Amniotic epithelial cell (primary cell): ENCODE data around the gene ANTXR2.
"Not testable (repeated sequence)": the region's sequence is repeated elsewhere in the genome, so short reads cannot be mapped to it uniquely, and the experiment has no call there.

Experiments used
- DNase-seq: peaks from one replicate; pipeline ENCODE4 v3.0.0-alpha.2; 2010; ENCODE audit warnings: low read depth

ANTXR2 gene

DNA sequence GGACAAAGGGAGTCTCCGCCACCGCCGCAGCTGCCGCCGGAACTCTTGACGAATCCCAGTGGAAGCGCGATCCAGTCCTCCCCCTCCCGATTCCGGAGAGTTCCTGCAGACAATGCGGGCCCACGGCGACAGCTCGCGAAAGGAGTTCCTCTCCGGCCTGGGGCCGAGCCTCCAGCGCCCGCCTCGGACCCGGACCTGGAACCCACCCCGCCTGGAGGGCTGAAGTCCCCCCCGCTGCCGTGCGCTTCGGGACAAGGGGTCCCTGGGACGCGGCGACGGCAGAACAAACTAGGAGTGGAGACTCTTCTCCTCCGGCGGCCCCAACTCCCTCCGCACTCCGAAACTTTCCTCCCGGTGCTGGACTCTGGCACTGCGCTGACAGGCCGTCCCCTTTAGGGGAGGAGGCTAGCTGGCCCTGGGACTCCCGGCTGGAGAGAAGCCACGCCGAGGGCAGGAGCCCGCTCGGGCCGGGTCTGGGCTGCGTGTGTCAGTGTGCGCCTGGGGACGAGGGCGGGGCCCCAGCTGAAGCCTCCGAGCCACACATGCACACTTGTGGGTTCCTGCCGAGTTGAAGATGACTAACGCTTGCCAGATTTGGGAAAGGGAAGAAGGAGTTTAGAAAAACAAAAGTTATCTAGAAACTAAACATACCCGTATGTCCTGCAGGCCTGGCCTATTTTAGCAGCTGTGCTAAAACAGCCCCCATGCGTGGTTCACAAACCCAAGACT is at the start of gene ANTXR2:
TSS of gene ANTXR2 (minus strand) at position 486 of the 729 bp plus-strand sequence. CDS start 669 bp downstream, outside the sequence.
- DNase-seq, result peak; percentile 81

DNA sequence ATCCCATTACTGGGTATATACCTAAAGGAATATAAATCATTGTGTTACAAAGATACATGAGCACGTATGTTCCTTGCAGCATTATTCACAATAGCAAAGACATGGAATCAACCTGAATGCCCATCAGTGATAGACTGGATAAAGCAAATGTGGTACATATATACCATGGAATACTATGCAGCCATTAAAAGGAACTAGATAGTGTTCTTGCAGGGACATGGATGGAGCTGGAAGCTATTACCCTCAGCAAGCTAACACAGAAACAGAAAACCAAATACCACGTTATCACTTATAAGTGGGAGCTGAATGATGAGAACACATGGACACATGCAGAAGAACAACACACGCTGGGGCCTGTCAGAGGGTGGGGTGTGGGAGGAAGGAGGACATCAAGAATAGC is 48.8 kb upstream of the ANTXR2 start:
- not testable (repeated sequence) for DNase-seq

DNA sequence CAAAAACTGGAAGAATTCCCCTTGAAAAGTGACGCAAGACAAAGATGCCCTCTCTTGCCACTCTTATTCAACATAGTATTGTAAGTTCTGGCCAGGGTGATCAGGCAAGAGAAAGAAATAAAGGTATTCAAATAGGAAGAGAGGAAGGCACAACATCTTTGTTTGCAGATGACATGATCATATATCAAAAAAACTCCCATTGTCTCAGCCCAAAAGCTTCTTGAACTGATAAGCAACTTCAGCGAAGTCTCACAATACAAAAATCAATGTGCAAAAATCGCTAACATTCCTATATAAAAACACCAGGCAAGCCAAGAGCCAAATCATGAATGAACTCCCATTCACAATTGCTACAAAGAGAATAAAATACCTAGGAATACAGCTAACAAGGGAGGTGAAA is 46.6 kb upstream of the ANTXR2 start:
- not testable (repeated sequence) for DNase-seq

DNA sequence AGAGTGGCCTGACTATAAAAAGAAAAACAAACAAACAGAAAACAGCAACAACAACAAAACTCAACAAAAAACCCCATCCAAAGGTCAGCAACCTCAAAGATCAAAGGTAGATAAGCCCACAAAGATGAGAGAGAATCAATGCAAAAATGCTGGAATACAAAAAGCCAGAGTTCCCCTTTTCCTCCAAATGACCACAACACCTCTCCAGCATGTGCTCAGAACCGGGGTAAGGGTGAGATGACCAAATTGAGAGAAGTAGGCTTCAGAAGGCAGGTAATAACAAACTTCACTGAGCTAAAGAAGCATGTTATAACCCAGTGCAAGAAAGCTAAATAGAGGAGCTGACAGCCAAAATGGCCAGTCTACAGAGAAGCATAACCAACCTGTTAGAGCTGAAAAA is 43.5 kb upstream of the ANTXR2 start:
- DNase-seq, result no peak

DNA sequence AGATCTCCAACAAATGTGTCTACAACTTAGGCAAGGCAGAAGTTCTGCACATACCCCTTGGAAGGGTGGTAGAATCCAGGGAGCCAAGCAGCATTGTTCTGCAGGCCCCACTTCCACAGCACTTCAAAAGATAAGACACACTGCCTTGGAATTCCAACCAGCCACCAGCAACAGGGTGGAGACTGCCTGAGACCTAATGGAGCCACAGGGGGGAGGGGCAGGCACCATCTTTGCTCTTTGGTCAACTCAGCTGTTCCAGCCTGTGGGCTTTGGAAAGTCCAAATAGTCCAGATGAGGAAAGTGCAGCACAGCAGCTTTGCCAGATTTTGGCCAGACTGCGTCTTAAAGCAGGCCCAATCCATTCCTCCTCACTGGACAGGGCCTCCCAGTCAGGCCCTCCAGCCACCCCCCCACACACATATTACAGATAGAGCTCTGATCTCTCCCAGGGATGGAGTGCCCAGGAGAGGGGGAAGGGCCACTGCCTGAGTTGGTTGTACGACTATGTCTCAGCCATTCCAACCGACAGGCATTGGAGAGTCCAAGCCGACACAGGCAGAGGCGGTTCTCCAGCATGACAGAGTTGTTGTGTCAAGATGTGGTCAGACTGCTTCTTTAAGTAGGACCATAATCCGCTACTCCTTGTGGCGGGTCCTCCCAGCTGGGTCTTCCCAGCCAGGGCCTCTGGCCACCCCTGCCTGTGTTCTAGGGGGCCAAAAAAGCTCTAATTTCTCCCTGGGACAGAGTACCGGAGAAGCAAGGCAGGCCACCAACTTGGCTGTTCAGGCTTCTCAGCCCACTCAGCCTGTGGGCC is 42.5 kb upstream of the ANTXR2 start:
- DNase-seq, result no peak

DNA sequence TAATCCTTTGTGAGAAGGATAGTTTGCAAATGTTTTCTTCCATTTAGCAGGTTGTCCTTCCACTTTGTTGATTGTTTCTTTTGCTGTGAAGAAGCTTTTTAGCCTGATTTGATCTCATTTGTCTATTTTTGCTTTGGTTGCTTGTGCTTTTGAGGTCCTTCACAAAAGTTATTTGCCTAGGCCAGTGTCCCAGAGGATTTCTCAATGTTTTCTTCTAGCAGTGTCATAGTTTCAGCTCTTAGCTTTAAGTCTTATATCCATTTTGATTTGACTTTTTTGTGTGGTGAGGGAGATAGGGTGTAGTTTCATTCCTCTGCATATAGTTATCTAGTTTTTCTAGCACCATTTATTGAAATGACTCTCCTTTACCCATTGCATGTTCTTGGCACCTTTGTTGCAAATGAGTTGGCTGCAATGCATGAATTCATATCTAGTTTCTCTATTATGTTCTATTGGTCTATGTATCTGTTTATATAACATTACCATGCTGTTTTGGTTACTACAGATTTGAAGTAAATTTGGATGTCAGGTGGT is 41.8 kb upstream of the ANTXR2 start:
- no peak for DNase-seq

DNA sequence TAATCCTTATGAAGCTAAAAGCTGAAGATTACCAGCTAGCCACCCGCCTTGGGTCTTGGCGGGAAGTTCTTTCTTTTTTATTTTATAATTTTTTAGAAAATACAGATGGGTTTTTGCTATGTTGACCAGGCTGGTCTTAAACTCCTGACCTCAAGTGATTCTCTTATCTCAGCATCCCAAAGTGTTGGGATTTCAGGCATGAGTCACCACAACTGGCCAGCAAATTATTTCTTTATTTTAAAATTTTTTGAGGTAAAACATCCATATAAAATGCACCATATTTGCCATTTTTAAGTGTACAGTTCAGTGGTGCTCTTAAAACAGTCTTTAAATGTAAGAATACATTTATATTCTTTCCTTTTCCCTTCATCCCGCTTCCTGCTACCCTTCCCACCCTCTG is 40.6 kb upstream of the ANTXR2 start:
- DNase-seq, result no peak

DNA sequence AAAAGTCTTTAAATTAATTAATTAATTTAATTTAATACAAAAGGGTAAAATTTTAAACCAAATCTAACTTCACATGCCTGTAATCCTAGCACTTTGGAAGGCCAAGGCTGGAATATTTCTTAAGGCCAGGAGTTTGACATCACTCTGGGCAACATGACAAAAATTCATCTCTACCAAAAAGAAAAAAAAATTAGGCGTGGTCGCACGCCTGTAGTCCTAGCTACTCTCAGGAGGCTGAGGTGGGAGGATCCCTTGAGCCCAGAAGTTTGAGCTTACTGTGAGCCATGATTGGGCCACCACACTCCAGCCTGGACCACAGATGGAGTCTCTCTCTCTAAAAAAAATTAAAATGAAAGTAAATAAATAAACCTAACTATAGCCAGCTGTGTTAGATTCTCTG is 39.2 kb upstream of the ANTXR2 start:
- DNase-seq, result no peak

DNA sequence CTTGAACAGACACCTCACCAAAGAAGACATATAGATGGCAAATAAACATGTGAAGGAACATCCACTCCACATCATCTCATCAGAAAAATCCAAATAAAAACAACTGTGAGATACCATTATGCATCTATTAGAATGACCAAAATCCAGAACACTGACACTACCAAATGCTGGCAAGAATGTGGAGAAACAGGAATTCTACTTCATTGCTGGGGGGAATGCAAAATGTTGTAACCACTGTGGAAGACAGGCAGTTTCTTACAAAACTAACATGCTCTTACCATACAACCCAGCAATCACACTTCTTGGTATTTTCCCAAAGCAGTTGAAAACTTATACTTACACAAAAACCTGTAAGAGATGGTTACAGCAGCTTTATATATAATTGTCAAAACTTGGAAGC is 38.2 kb upstream of the ANTXR2 start:
- DNase-seq, result no peak

DNA sequence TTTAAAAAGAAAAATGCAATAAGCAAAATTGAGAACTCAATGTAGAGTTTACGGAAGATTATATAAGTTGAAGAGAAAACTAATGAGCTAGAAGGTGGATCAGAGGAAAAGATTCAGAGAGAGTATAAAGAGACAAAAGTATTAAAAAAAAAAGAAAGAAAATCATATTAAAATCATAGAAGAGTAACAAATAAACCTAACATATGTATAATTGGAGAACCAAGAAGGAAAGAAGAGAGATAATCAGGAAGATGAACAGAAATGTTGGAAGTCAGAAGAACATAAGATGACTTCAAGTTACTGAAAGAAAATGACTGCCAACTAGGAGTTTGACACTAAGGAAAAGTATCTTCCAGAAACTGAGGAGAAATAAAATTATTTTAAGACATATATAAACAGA is 34.3 kb upstream of the ANTXR2 start:
- DNase-seq, result no peak

DNA sequence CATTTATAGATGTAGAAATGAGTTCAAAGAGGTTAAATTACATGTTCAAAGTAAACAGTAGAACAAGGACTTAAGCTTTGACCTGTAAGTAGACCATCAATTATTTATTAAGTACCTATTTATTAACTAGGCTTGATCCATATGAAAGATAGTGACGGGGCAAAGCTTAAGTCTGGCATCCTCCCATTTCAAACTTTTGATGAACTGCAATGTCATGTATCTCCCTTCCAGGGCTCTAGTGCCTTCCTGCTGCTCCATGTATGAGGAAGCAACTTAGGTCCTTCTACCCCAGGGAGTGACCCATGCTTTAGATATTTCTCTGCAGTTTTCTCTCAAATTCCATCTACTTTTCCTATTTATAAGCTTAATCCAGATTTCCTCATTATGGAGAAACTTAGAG is 31.9 kb upstream of the ANTXR2 start:
- DNase-seq, result no peak

DNA sequence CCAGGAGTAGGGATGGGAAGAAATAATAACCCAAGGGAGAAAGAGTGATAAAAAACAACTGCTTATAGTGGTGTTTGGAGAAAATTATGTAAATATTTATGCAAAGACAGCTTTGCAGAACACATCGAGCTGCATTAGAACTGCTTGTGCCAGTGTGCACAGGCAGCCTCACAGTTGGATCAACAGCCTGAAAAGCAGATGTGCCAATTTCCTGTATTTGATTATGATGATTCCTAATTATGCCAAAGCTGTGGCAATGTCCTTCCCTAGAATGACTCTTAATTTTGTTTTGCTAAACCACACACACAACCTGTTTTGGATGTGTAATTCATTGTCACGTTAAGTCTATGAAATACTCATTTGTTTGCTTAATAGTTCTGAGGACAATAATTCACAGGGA is 30.6 kb upstream of the ANTXR2 start:
- no peak for DNase-seq

DNA sequence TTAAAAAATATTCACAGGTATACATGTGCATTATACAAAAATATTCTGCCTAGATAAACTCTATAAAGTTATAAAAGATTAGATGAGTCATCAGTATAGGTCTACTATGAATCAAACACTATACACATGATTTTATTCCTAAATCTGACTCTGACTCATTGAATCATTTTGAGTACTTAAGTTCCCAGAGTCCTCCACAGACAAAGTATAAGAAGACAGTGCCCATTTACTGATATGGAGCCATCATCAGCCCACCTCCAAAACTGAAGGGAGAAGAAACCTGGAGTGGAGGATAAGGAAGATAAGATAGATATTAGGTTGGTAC is 28.7 kb upstream of the ANTXR2 start:
- DNase-seq, result no peak

DNA sequence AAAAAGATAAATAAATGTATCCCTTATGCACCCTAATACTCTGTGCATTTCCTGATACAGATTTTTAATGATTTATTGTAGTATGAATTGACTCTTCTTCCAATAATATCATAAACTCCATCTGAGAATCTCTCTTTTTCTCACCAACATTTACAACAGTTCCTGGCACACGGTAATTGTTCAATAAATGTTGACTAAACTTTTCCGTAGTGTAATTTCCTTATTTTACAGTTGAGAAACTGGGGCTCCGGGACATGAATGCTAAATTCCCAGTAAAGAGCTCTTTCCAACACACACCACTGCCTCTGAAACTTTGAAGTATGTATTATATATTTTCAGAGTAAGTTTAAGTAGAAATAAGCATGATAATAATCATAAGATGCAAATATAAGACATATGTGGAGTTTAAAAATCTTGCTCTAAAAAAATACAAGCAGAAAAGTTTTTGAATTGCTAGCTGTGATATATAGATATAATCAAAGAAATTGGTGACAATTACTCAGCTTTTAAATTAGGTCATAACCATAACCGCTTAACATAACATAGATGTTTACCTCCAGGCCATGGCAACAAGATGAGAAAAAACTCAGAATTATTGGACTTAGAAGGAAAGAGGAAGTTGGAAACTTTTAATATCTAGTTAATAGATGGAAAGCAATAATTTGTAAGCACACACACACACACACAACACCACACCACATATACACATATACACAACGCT is 28.2 kb upstream of the ANTXR2 start:
- DNase-seq, result no peak

DNA sequence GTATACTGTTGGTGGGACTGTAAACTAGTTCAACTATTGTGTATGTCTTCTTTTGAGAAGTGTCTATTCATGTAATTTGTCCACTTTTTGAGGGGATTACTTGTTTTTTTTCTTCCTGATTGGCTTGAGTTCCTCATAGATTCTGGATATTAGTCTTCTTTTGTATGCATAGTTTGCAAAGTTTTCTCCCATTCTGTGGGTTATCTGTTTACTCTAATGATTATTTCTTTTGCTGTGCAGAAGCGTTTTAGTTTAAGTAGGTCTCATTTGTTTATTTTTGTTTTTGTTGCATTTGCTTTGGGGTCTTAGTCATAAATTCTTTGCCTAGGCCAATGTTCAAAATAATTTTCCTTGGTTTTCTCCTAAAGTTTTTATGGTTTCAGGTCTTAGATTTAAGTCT is 26.6 kb upstream of the ANTXR2 start:
- DNase-seq, result no peak

DNA sequence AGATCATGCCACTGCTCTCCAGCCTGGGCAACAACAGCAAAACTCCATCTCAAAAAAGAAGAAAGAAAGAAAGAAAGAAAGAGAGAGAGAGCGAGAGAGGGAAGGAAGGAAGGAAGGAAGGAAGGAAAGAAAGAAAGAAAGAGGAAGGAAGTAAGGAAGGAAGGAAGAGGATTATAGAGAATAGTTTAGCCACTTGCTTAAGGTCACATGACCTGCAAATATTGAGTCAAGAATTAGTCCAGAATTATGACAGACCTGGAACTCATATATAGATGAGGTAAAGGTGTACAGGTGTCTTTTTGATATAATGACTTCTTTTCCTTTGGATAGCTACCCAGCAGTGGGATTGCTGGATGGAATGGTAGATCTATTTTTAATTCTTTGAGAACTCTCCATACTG is 25.6 kb upstream of the ANTXR2 start:
- DNase-seq, result no peak

DNA sequence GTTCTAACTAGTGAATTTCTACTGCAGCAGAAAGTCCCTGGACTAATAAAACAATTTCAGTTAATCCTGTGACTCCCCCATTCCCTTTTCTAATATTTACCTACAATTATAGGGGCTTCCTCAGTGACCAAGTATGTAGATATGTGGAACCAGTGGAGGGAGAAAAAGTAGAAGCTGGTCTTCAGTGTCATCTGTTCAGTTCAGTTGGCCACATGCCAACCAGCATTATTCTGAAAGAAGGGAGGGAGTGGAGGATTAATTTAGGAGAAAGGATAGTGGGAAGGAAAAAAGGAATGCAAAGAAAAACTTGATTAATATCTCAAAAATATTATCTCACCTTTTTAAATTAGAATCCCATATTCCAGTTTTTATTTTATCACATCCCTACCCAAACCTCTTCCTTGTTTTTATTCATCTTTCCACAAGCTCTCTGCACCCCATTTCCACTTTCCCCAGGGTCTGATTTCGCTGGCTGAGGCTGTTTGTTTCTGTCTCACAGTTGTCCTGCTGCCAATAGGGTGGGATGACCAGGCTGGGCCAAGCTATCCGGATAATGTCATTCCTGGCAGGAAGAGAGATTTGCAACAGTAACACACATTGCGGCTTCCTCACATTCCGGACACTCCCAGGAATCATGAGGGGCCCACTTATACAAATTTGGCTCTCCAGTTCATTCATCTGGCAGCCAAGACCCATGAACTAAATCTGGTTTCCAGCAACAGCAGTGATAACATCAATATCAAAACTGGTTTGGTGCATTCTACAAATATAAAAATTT is 24.6 kb upstream of the ANTXR2 start:
- DNase-seq, result peak; percentile 37

DNA sequence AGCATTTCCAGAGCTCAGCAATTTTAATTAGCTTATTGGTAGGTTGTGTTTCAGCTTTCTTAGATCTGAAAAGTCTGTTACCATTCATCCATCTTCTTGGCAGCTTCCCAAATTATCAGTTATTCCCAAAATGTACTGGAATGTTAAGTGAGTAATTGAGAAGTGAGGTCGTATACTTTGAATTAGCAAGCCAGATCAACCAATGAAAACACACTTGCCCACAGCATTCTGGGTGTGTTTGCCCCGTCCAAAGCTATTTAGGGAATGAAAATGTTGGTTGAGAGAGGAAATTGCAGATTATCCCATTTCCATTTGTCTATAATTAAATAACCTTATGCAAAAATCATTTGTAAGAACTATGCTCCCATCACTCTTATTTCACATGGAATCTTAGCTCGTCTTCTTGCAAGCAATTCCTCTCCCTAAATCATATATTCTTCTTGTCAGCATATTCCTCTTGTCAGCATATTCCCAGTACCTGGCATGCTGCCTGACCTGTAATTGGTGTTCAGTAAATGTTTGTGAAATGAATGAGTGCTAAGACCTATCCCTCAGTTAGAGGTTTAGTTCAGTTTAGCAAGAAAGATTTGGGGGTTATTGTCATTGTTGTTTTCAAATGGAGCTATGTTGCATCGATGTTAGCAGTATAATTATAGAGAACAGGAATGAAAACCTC is 23.3 kb upstream of the ANTXR2 start:
- no peak for DNase-seq

DNA sequence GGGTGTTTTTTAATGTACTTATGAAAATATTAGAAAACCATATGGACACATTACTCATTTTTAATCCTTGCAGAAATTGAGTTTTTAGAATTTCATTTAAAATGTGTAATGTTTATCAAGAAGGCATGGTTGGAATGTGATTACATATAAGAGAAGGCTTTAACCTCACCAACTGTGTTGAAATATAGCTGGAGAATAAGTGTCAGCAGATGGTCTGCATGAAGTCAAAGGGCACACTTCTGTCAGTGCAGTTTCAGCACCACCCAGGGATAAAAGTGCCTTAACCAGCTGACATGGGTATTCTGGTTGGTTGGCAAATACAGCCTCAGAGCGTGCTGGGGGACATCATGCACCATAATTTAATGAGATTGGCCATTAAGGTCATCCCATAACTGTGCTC is 21.2 kb upstream of the ANTXR2 start:
- DNase-seq, result peak; percentile 57

DNA sequence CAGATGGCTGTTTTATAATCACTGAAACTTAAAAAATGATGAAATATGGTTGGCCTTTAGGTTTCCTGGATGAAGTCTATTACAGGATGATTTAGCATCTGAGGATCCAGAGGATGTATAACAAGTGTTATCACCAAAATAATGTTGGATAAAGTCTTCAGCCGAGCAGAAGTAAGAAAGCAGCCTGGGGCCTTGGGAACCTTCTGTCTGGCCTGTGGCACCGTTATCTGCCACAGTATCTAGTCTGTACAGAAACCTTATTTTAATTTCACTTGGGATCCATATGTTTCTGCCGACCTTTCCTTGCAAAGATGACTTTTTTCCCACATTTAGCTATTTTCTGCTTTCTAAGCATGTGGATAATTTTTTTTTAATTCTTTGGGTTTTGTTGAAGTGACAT is 20.5 kb upstream of the ANTXR2 start:
- DNase-seq, result no peak

DNA sequence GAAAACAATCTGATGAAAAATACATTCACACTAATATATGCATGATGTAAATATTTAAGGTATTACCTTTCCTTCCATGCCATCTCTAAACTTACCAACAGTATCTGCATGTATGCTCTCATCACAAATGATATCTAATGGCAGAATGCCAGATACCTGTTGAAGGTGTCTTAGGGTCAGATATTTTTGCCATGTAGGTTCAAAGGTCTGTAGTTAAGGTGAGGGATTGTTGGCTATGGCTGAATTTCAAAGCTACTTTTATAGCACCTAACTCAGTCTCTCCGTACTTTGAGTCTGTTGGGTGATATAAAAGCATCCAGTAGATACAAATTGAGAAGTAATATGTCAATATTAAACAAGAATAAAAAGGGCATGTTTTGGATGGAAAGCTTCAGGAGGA is 19.8 kb upstream of the ANTXR2 start:
- no peak for DNase-seq
